HG03521 (cell line): ENCODE data around the gene PLBD1.

Experiments
- ATAC-seq: cut with Tn5 transposase; IDR thresholded peaks from one replicate; pipeline ENCODE4 v1.9.1; 2021; ENCODE audit warnings: mild to moderate bottlenecking, moderate library complexity; ENCODE audit not compliant: unreplicated experiment

The PLBD1 gene

GRCh38 chr12:14567351-14568162 lies at the start of gene PLBD1:
Gene PLBD1, minus strand, starts transcription at chr12:14567883. Its CDS starts 187 bp downstream, at chr12:14567696.
- no peak for ATAC-seq

- ATAC-seq = peak; percentile 43
Measured at GRCh38 chr12:14614704-14615121, 47.0 kb upstream of the PLBD1 start.

- ATAC-seq = peak; percentile 93
Measured at GRCh38 chr12:14613718-14614117, 46.0 kb upstream of the PLBD1 start.

- ATAC-seq = no peak
Measured at GRCh38 chr12:14612898-14613445, 45.3 kb upstream of the PLBD1 start.

- no peak for ATAC-seq
Measured at GRCh38 chr12:14612250-14612649, 44.6 kb upstream of the PLBD1 start.

GRCh38 chr12:14611640-14612203 lies 44.0 kb upstream of the PLBD1 start:
- ATAC-seq = no peak

- ATAC-seq = no peak
Measured at GRCh38 chr12:14607568-14607967, 39.9 kb upstream of the PLBD1 start.

- no peak for ATAC-seq
Measured at GRCh38 chr12:14605401-14605989, 37.8 kb upstream of the PLBD1 start.

- no peak for ATAC-seq
Measured at GRCh38 chr12:14601692-14602478, 34.2 kb upstream of the PLBD1 start.

- no peak for ATAC-seq
Measured at GRCh38 chr12:14597480-14597879, 29.8 kb upstream of the PLBD1 start.

GRCh38 chr12:14591719-14592118 lies 24.0 kb upstream of the PLBD1 start:
- ATAC-seq = no peak

- no peak for ATAC-seq
Measured at GRCh38 chr12:14589169-14590004, 21.7 kb upstream of the PLBD1 start.

- no peak for ATAC-seq
Measured at GRCh38 chr12:14588571-14588970, 20.9 kb upstream of the PLBD1 start.

- ATAC-seq = no peak
Measured at GRCh38 chr12:14578646-14579045, 11.0 kb upstream of the PLBD1 start.

- ATAC-seq = peak; percentile 46
Measured at GRCh38 chr12:14577344-14577743, 9.7 kb upstream of the PLBD1 start.

- ATAC-seq = no peak
Measured at GRCh38 chr12:14576896-14577295, 9.2 kb upstream of the PLBD1 start.

GRCh38 chr12:14575585-14575984 lies 7.9 kb upstream of the PLBD1 start:
- no peak for ATAC-seq

GRCh38 chr12:14573118-14573517 lies 5.4 kb upstream of the PLBD1 start:
- no peak for ATAC-seq

- ATAC-seq = no peak
Measured at GRCh38 chr12:14572401-14572800, 4.7 kb upstream of the PLBD1 start.

GRCh38 chr12:14571779-14572178 lies 4.1 kb upstream of the PLBD1 start:
- no peak for ATAC-seq
